Measurements from ENCODE around the gene GATA2. TPM values are rescaled to one million over a fixed set of nuclear protein-coding genes. Genes with fewer than 3 reads are reported as not detected.

GATA2 gene
- total RNA-seq, 1 donor from 2014 or later: 1.4 TPM

DNA sequence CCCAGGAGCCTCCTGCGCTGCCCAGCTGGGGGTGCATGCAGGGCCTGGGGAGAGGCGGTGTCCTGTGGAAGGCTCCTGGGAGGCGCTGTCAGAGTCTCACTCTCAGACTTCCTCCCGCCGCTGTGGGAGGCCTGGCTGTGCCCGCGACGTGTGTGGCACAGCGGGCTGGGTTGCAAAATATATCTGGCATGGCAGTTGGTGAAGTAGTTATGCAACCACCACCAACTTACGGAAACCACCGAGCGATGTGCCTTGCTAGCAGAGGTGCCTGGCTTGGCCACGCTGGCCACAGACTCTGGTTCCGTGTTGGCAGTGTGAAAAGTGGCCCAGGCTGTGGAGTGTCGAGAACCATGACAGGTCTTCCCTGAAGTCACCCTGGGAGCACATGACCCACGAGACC is 30.6 kb upstream of the GATA2 start:
- DNase-seq (ENCODE audit: low read depth): no peak

DNA sequence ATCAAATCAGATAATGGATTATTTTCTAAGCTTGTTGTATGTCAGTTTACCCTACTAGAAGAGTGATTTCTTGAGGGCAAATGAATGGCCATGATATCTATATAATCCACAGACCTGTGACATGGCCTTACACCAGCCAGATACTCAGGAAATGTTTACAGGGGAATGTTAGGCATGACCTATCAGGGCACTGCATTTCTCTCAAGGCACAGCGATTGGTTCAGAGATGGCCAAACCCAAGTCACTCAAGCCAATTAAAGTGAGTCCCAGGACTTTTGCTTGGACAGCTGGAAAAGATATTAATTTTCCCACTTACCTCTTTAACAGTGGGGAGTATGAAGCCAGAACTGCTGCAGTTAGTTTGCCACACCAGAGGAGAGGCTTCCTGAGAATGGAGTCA is 28.7 kb upstream of the GATA2 start:
- TF ChIP-seq CTCF (conservative IDR thresholded peaks at IDR 0.05; ENCODE audit: low read depth, low read length): no peak
- H3K4me3 ChIP-seq (ENCODE audit: low read depth, low read length): no peak overlapping the region
- no peak for DNase-seq (ENCODE audit: low read depth)

More for the DNA sequence above, 30.6 kb upstream of the GATA2 start:
- no peak for TF ChIP-seq CTCF (conservative IDR thresholded peaks at IDR 0.05; ENCODE audit: low read depth, low read length)
- no peak overlapping the region for H3K4me3 ChIP-seq (ENCODE audit: low read depth, low read length)

- TF ChIP-seq CTCF (conservative IDR thresholded peaks at IDR 0.05; ENCODE audit: low read depth, low read length): no peak
- no peak overlapping the region for H3K4me3 ChIP-seq (ENCODE audit: low read depth, low read length)
- DNase-seq (ENCODE audit: low read depth): no peak
These were observed 25.8 kb upstream of the GATA2 start for GRCh38 chr3:128518587-128519490.

GRCh38 chr3:128517648-128518047 is 24.6 kb upstream of the GATA2 start:
- no peak overlapping the region for H3K4me3 ChIP-seq (ENCODE audit: low read depth, low read length)
- TF ChIP-seq CTCF (conservative IDR thresholded peaks at IDR 0.05; ENCODE audit: low read depth, low read length): no peak
- DNase-seq (ENCODE audit: low read depth): no peak

- no peak for TF ChIP-seq CTCF (conservative IDR thresholded peaks at IDR 0.05; ENCODE audit: low read depth, low read length)
- DNase-seq (ENCODE audit: low read depth): no peak
- no peak overlapping the region for H3K4me3 ChIP-seq (ENCODE audit: low read depth, low read length)
These were observed 23.0 kb upstream of the GATA2 start for GRCh38 chr3:128515967-128516366.

- no peak for TF ChIP-seq CTCF (conservative IDR thresholded peaks at IDR 0.05; ENCODE audit: low read depth, low read length)
- no peak for DNase-seq (ENCODE audit: low read depth)
- no peak overlapping the region for H3K4me3 ChIP-seq (ENCODE audit: low read depth, low read length)
These were observed 15.9 kb upstream of the GATA2 start for GRCh38 chr3:128508852-128509251.

GRCh38 chr3:128506754-128507153 is 13.8 kb upstream of the GATA2 start:
- no peak for DNase-seq (ENCODE audit: low read depth)
- no peak overlapping the region for H3K4me3 ChIP-seq (ENCODE audit: low read depth, low read length)
- no peak for TF ChIP-seq CTCF (conservative IDR thresholded peaks at IDR 0.05; ENCODE audit: low read depth, low read length)

Measured in epithelial cell of proximal tubule (primary cell).